Activated CD4-positive, alpha-beta T cell treated with anti-CD3 and anti-CD28 coated beads, Interleukin-2, amount 10 ng/mL, durations not matched to agents 24 days and 14 days (primary cell): ENCODE data around the gene ARHGDIB. TPM values are rescaled to one million over a fixed set of nuclear protein-coding genes. Genes with fewer than 3 reads are reported as not detected.

Experiments used
- DNase-seq: peaks from one replicate; pipeline ENCODE4 v3.0.0; 2022
- H3K27ac Mint-ChIP-seq: one replicate; pipeline ENCODE4 v1.8.0; 2022; ENCODE audit warnings: mild to moderate bottlenecking, mixed read lengths
- H3K27me3 Mint-ChIP-seq: one replicate; pipeline ENCODE4 v1.8.0; 2022; ENCODE audit warnings: mixed read lengths
- H3K36me3 Mint-ChIP-seq: one replicate; pipeline ENCODE4 v1.8.0; 2022; ENCODE audit warnings: low read depth, mild to moderate bottlenecking, mixed read lengths
- H3K4me1 Mint-ChIP-seq: one replicate; pipeline ENCODE4 v1.8.0; 2021; ENCODE audit warnings: mixed read lengths
- H3K4me3 Mint-ChIP-seq: one replicate; pipeline ENCODE4 v1.8.0; 2022; ENCODE audit warnings: mild to moderate bottlenecking, moderate library complexity, mixed read lengths
- H3K9me3 Mint-ChIP-seq: one replicate; pipeline ENCODE4 v1.8.0; 2021; ENCODE audit warnings: mixed read lengths
- intact Hi-C: fragments of 100-400 bp; cut with micrococcal nuclease; formaldehyde crosslinking; loops from one replicate; pipeline ENCODE4 v1.15.1; 2023
- total RNA-seq: library from RNA; stranded (reverse); gene quantifications from 2 replicates; pipeline ENCODE4 v1.2.3, GENCODE V29; 2022

Gene ARHGDIB
- total RNA-seq, 1 donor from 2014 or later: 452 TPM

DNA sequence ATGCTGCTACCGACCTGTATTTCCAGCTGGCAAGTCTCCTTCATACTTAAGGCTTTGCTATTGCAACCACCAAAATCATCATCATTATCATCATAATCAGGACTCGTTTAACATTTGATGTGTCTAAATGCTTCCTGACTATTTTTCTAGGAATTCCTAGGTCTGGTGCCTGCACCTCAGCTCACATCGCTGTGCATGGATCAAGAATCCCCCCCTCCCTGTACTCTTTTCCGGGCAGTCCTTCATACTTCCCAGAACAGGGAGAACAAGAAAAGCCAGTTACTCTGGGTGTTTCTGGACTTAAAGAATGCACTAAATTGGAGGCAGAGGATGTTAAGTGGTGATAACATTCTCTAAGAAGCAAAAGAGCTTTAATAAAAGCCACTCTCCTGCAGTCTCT is 32.5 kb downstream of the ARHGDIB start:
- peaks cover 42% of the 10 kb centered on the region for H3K36me3 Mint-ChIP-seq
- H3K9me3 Mint-ChIP-seq: no peaks in the 10 kb centered on the region
- no peaks in the 10 kb centered on the region for H3K27me3 Mint-ChIP-seq
- no peak overlapping the region for H3K27ac Mint-ChIP-seq
- intact Hi-C loops: no loop called here
- no peak for DNase-seq
- no peak overlapping the region for H3K4me3 Mint-ChIP-seq
- no peaks in the 10 kb centered on the region for H3K4me1 Mint-ChIP-seq

DNA sequence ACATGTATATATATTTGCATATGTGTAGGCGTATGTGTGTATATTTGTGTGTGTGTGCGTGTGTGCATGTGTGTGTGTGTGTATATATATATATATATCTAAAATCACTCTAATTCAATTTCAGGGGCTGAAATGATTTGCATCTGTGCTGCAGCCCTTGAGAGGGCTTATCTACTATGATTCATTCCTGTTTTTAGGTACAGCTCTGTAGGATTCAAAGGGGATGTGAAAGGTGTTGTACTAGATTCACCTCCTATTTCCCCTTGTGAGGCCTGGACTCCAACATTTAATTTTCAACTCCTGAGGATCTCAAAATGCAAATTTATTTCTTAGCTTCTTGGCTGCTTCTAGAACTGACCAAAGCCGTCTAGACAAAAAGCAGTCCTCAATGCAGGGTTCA is 34.1 kb downstream of the ARHGDIB start:
- no peak for DNase-seq
- Mint-ChIP-seq H3K9me3 (no peaks in the 10 kb centered on the region), H3K4me1 (no peaks in the 10 kb centered on the region), H3K27me3 (no peaks in the 10 kb centered on the region), H3K27ac (no peak overlapping the region), H3K36me3 (peaks cover 31% of the 10 kb centered on the region), H3K4me3 (no peak overlapping the region)
- intact Hi-C loops: no loop called here

DNA sequence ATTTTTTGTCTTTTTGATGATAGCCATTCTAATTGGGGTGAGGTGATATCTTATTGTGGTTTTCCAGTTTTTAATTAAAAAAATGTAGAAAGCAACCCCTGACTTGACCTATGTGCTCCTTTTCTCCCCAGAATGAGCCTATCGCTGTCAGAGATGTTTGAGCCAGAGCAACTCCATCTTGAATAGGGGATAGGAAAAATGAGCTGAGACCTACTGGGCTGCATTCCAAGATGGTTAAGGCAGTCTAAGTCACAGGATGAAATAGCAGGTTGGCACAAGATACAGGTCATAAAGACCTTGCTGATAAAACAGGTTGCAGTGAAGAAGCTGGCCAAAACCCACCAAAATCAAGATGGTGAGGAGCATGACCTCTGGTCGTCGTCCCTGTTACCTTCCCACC is 36.9 kb downstream of the ARHGDIB start:
- intact Hi-C loops: no loop called here
- Mint-ChIP-seq H3K4me1 (peaks cover 15% of the 10 kb centered on the region), H3K9me3 (no peaks in the 10 kb centered on the region), H3K27ac (no peak overlapping the region), H3K27me3 (no peaks in the 10 kb centered on the region), H3K4me3 (no peak overlapping the region), H3K36me3 (peaks cover 32% of the 10 kb centered on the region)
- DNase-seq: no peak

DNA sequence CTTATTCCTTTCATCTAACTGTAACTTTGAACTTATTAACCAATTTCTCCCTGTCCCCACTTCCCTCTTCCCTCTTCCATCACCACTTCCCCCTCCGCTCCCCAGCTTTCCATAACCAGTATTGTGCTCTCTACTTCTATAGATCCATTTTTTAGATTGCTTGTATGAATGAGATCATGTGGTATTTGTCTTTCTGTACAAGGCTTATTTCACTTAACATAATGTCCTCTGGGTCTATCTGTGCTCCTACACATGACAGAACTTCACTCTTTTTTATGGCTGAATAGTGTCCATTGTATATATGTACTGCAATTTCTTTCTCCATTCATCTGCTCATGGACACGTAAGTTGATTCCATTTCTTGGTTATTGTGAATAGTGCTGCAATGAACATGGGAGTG is 37.5 kb downstream of the ARHGDIB start:
- no peaks in the 10 kb centered on the region for H3K27me3 Mint-ChIP-seq
- H3K4me1 Mint-ChIP-seq: peaks cover 15% of the 10 kb centered on the region
- DNase-seq: no peak
- H3K9me3 Mint-ChIP-seq: no peaks in the 10 kb centered on the region
- intact Hi-C loops: no loop called here
- no peak overlapping the region for H3K27ac Mint-ChIP-seq
- H3K4me3 Mint-ChIP-seq: no peak overlapping the region
- peaks cover 36% of the 10 kb centered on the region for H3K36me3 Mint-ChIP-seq

DNA sequence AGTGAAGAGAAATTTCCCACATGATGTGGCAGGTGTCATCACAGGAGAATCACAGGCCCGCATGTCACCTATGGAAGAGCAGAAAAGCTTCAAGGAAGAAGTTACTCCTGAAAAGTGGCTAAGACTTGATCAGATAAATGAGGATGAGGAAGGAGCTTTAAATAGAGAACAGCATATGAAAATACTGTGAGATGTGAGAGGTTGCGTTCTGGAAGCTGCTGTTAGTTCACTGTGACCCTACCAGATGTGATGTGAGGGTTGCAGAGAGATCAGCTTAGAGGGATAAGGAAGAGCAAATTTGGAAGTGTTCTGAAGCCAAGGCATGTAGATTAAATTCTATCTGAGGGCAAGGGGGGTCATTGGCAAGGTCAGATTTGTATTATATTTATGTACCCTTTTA is 40.2 kb downstream of the ARHGDIB start:
- no peaks in the 10 kb centered on the region for H3K27me3 Mint-ChIP-seq
- no peaks in the 10 kb centered on the region for H3K9me3 Mint-ChIP-seq
- H3K27ac Mint-ChIP-seq: peak overlapping the region; percentile 69
- peaks cover 15% of the 10 kb centered on the region for H3K4me1 Mint-ChIP-seq
- peaks cover 44% of the 10 kb centered on the region for H3K36me3 Mint-ChIP-seq
- DNase-seq: peak; percentile 54
- H3K4me3 Mint-ChIP-seq: peak overlapping the region; percentile 15
- intact Hi-C loops: no loop called here

DNA sequence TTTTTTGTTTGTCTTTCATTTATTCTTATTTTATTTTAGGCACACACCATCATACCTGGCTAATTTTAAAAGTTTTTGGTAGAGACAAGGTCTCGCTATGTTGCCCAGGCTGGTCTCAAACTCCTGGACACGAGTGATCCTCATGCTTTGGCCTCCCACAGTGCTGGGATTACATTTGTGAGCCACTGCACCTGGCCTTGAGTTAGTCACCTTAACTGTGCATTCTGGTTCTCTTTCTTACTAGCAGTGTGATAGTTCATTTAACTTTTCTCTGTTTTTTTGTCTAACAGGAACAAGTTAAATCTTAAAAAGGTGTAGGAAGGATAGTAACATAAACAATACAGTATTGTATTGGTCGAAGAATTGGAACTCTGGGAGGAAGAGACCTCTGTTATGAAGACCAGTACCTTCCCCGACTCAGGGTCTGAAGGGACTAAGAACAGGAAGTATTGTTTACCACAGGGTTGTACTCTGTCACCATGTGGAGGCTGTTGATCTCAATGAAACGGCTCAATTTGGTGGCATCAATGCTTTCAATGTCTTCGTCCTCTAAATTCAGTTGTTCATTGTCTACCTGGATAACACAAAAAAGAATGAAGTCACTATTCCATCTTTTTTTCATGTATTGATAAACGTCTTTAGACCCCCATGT is 40.8 kb downstream of the ARHGDIB start:
- H3K36me3 Mint-ChIP-seq: peaks cover 50% of the 10 kb centered on the region
- DNase-seq: peak; percentile 61
- peak overlapping the region; percentile 15 for H3K4me3 Mint-ChIP-seq
- no peaks in the 10 kb centered on the region for H3K9me3 Mint-ChIP-seq
- H3K27me3 Mint-ChIP-seq: no peaks in the 10 kb centered on the region
- intact Hi-C loops: loop anchor here (1.0 kb wide), 1 partner anchor 10 kb away; no protein-coding TSS in a partner anchor
- H3K4me1 Mint-ChIP-seq: peaks cover 15% of the 10 kb centered on the region
- peak overlapping the region; percentile 69 for H3K27ac Mint-ChIP-seq

DNA sequence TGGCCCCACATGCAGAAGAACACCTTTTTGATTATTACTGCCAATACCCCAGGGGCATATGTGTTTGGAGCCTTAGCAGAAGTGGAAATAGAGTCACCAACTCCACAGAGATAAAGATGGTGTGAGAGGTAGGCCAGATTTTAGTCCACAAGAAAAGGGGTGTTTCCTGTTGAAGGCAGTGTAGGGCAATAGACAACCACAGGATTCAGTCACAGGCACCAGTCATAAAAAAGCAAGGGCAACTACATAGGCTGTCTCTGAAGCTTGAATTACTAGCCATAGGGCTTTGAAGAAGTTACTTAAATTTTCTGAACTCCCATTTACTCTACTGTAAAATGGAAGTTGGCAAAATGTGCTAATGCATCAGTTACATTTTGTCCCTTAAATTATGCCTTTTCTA is 41.9 kb downstream of the ARHGDIB start:
- Mint-ChIP-seq H3K4me1 (peaks cover 15% of the 10 kb centered on the region), H3K4me3 (no peak overlapping the region), H3K27me3 (no peaks in the 10 kb centered on the region), H3K27ac (no peak overlapping the region), H3K9me3 (no peaks in the 10 kb centered on the region), H3K36me3 (peaks cover 58% of the 10 kb centered on the region)
- intact Hi-C loops: no loop called here
- DNase-seq: no peak

DNA sequence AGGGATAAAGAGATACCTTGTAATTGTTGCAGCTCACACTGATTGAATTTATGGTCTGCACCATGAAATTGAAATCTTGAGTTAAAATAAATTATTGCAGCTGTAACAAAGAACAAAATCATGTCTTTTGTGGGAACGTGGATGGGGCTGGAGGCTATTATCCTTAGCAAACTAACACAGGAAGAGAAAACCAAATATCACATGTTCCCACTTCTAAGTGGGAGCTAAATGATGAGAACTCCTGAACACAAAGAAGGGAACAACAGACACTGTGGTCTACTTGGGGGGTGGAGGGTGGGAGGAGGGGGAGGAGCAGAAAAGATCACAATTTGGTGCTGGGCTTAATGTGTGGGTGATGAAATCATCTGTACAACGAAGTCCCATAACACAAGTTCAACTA is 45.7 kb downstream of the ARHGDIB start:
- Mint-ChIP-seq H3K4me3 (no peak overlapping the region), H3K4me1 (peaks cover 15% of the 10 kb centered on the region), H3K36me3 (peaks cover 73% of the 10 kb centered on the region), H3K9me3 (no peaks in the 10 kb centered on the region), H3K27ac (no peak overlapping the region), H3K27me3 (no peaks in the 10 kb centered on the region)
- intact Hi-C loops: no loop called here
- no peak for DNase-seq

DNA sequence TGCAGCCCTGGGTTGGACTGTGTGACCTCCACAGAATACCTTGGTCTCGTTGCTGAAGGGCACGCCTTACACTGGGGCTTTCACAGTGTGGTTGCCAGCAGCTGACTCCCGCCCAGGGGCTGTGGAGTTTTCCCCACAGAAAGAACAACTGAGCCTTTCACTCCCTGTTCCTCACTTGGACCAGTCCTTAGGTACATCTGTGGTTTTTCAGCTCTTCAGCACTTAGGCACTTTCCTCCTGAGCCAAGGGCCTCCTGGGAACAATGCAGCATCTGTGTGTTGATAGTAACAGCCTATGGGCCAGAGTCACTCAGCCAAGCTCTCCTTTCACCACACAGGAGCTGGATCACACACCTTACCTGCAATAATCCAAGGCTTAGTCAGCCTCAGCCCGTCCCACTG is 48.0 kb downstream of the ARHGDIB start:
- no peak for DNase-seq
- intact Hi-C loops: loop anchor here (5.0 kb wide), 1 partner anchor 66 kb away; no protein-coding TSS in a partner anchor
- no peaks in the 10 kb centered on the region for H3K27me3 Mint-ChIP-seq
- peaks cover 70% of the 10 kb centered on the region for H3K36me3 Mint-ChIP-seq
- no peak overlapping the region for H3K27ac Mint-ChIP-seq
- peaks cover 19% of the 10 kb centered on the region for H3K4me1 Mint-ChIP-seq
- H3K4me3 Mint-ChIP-seq: no peak overlapping the region
- H3K9me3 Mint-ChIP-seq: peaks cover 2% of the 10 kb centered on the region

DNA sequence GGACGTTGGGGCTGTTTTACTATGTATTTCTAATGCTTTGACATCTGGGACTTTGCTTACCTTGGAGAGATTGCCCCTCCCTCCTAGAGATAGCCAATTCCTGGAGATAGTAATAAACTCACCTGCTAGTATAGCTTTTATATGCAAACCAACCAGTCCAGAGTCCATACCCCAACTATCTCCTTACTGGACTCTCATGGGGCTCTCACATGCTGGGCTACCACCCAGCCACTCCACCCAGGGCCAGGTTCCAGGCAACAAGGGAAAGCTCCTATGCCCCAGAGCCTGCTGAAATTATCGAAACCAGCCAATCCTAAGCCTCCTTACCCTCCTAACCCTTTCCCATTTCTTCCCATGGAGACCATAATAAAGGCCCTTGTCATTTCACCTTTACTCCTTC is 50.3 kb downstream of the ARHGDIB start:
- no peak overlapping the region for H3K4me3 Mint-ChIP-seq
- H3K27me3 Mint-ChIP-seq: no peaks in the 10 kb centered on the region
- H3K36me3 Mint-ChIP-seq: peaks cover 68% of the 10 kb centered on the region
- H3K27ac Mint-ChIP-seq: peak overlapping the region; percentile 93
- no peak for DNase-seq
- peaks cover 11% of the 10 kb centered on the region for H3K9me3 Mint-ChIP-seq
- intact Hi-C loops: loop anchor here (2.0 to 5.0 kb wide), 2 partner anchors 64 to 136 kb away; a partner anchor contains a TSS
- peaks cover 26% of the 10 kb centered on the region for H3K4me1 Mint-ChIP-seq

DNA sequence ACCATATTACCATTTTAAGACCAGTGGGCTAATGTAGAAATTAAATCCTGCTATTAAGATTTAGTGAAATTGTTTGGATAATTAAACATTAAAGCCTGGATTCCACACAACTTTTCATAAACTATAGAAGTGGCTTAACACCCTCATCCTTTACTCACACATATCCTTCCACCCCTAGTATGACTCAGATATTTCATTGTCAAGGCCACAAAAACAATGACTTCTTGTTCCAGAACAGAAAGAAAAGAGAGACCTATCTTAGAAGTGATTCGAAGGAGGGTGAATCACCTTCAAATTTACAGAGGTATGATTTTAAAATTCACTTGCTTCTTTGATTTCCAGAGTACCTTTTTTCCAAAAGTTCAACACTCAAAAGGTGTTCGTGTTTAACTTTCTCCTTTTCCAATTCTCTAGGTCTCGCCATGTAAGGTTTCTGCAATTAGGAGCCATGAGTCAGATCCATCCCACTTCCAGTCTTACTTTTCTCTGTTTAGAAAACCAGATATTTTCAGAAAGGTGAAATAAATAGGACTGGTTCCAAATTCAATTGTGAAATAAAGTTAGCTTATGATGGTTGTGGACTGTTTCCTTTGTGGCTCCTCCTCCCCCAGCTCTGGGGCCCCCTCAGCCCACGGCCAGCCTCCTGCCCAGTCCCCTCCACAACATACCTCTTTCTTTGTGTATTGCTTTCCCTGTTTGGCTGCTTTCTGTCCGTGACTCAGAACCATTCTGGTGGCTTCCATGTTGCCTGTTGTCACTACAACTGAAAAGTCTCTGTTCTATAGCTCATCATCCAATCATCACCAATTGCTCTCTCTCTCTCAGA is 51.1 kb downstream of the ARHGDIB start:
- intact Hi-C loops: loop anchor here (1.0 to 5.0 kb wide), 5 partner anchors 10 to 136 kb away; partner anchors contain the start of gene ARHGDIB
- peaks cover 62% of the 10 kb centered on the region for H3K36me3 Mint-ChIP-seq
- H3K4me3 Mint-ChIP-seq: peak overlapping the region; percentile 47
- no peak for DNase-seq
- no peaks in the 10 kb centered on the region for H3K27me3 Mint-ChIP-seq
- peaks cover 11% of the 10 kb centered on the region for H3K9me3 Mint-ChIP-seq
- peaks cover 26% of the 10 kb centered on the region for H3K4me1 Mint-ChIP-seq
- peak overlapping the region; percentile 93 for H3K27ac Mint-ChIP-seq

DNA sequence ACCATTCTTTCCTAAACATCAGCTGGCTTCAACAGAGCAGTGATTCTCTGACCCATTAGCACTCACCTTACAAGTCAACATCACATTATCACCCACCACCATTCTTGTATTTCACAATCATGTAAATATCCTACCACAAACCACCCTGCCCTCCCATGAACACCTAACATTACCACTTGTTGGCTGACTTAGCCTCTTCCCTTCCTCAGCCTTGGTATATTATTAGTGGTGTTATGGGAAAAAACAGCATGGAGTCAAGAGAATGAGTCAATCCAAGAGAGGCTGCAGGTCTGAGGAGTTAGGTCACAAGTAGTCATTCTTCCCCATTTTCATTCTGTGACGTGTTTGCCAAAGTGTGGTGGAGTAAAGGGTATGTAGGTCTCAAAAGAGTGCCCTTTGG is 53.4 kb downstream of the ARHGDIB start:
- Mint-ChIP-seq H3K4me3 (no peak overlapping the region), H3K27ac (peak overlapping the region; percentile 76), H3K4me1 (peaks cover 26% of the 10 kb centered on the region), H3K36me3 (peaks cover 42% of the 10 kb centered on the region), H3K27me3 (no peaks in the 10 kb centered on the region), H3K9me3 (peaks cover 11% of the 10 kb centered on the region)
- peak; percentile 41 for DNase-seq
- intact Hi-C loops: no loop called here

DNA sequence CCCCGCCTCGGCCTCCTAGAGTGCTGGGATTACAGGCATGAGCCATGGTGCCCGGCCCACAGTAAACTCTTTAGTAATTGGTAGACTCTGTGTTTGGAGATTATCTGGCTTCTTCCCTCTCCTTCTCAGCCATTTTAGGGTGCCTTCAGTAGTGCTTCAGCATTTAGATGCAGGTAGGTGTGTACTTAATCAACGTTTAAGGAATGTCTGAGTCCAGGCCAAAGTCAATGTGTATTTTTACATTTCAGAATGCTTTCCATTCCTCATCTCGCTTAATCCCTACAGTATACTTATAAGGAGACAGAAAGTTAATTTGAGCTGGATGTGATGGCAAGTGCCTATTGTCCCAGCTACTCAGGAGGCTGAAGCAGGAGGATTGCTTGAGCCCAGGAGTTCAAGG is 55.3 kb downstream of the ARHGDIB start:
- H3K27me3 Mint-ChIP-seq: no peaks in the 10 kb centered on the region
- DNase-seq: peak; percentile 21
- no peak overlapping the region for H3K4me3 Mint-ChIP-seq
- no peak overlapping the region for H3K27ac Mint-ChIP-seq
- H3K4me1 Mint-ChIP-seq: peaks cover 23% of the 10 kb centered on the region
- H3K9me3 Mint-ChIP-seq: peaks cover 11% of the 10 kb centered on the region
- intact Hi-C loops: no loop called here
- peaks cover 32% of the 10 kb centered on the region for H3K36me3 Mint-ChIP-seq

DNA sequence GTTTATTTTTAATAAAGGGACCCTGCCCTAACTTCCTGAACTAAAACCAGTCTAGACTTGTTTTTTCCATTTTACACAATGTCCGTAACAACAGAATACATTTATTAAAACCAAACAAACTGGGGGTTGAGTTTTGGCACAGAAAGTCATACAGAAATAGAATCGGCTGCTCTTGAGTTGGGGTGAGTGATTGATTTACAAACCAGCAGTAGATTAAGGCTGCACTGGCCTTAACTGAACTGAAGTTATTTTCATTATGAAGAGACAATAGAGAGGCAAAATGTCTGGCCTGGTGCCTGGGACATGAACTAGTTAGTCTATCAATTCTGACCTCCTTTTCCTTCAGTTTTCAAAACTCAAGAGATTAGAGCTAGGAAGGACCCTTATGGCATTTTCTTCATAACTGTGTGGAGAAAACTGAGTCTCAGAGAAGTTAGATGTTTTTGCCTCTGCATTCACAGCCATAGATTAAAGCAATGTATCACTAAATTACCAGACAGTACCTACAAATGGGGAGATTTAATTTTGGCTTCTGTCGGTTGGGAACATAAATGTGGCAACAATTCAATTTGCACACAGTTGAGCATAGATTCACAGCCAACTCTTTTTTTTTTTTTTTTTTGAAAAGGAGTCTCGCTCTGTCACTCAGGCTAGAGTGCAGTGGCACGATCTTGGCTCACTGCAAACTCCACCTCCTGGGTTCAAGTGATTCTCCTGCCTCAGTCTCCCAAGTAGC is 56.0 kb downstream of the ARHGDIB start:
- Mint-ChIP-seq H3K4me3 (no peak overlapping the region), H3K27me3 (no peaks in the 10 kb centered on the region), H3K4me1 (peaks cover 18% of the 10 kb centered on the region), H3K9me3 (peaks cover 11% of the 10 kb centered on the region), H3K36me3 (peaks cover 27% of the 10 kb centered on the region), H3K27ac (no peak overlapping the region)
- peak; percentile 19 for DNase-seq
- intact Hi-C loops: no loop called here
